Keratinocyte (primary cell): ENCODE results near the gene CHMP2B. TPM values are rescaled to one million over a fixed set of nuclear protein-coding genes. Genes with fewer than 3 reads are reported as not detected.

Experiments used
- DNase-seq: peaks from one replicate; pipeline ENCODE4 v3.0.0-alpha.2; 2011; ENCODE audit warnings: low read depth, missing footprints, low spot score
- FAIRE-seq: peaks from 2 replicates; lab custom pipeline; 2011; peaks lifted over from hg19 to GRCh38; lab: Jason Lieb, UNC
- H2AFZ ChIP-seq: 2 replicates; pipeline ENCODE4 v1.6.0; 2012; ENCODE audit warnings: low read length, control low read depth, inconsistent platforms; ENCODE audit not compliant: control insufficient read depth
- H3K27ac ChIP-seq: 2 replicates; pipeline ENCODE4 v1.5.1; 2011; ENCODE audit warnings: low read length; ENCODE audit not compliant: control insufficient read depth, insufficient read depth
- H3K27me3 ChIP-seq: 3 replicates; pipeline ENCODE4 v1.6.0; 2011; ENCODE audit warnings: low read length; ENCODE audit not compliant: control insufficient read depth, insufficient read depth; ENCODE audit errors: extremely low read depth
- H3K36me3 ChIP-seq, 2 experiments: 2 replicates in 1 of 2; 3 replicates in 1 of 2; pipeline ENCODE4 v1.5.1; 2011; ENCODE audit warnings: low read length in 2 of 2, mild to moderate bottlenecking in 1 of 2; ENCODE audit not compliant: control insufficient read depth in 2 of 2, insufficient read depth in 2 of 2; ENCODE audit errors: extremely low read depth in 1 of 2
- H3K4me1 ChIP-seq: 3 replicates; pipeline ENCODE4 v1.5.1; 2011; ENCODE audit warnings: low read length; ENCODE audit not compliant: control insufficient read depth, insufficient read depth; ENCODE audit errors: extremely low read depth
- H3K4me2 ChIP-seq: 3 replicates; pipeline ENCODE4 v1.6.0; 2011; ENCODE audit warnings: low read depth, low read length; ENCODE audit not compliant: control insufficient read depth, insufficient read depth; ENCODE audit errors: extremely low read depth
- H3K4me3 ChIP-seq, 3 experiments: fragments of 200-600 bp in 1 of 3; sonication (generic) in 1 of 3; 2 replicates in 2 of 3; 3 replicates in 1 of 3; pipeline ENCODE4 v1.5.1; 2011 to 2016; ENCODE audit warnings: low read length in 3 of 3, mild to moderate bottlenecking in 3 of 3, control low read depth in 2 of 3, inconsistent platforms in 1 of 3, low read depth in 1 of 3, mixed read lengths in 1 of 3, mixed run types in 1 of 3, moderate library complexity in 1 of 3; ENCODE audit not compliant: control insufficient read depth in 2 of 3, insufficient read depth in 2 of 3; ENCODE audit errors: extremely low read depth in 1 of 3
- H3K79me2 ChIP-seq: 2 replicates; pipeline ENCODE4 v1.6.0; 2012; ENCODE audit warnings: low read length; ENCODE audit not compliant: control insufficient read depth, insufficient read depth
- H3K9ac ChIP-seq: 3 replicates; pipeline ENCODE4 v1.6.0; 2011; ENCODE audit warnings: low read length; ENCODE audit not compliant: control insufficient read depth, insufficient read depth; ENCODE audit errors: extremely low read depth
- H3K9me1 ChIP-seq: 3 replicates; pipeline ENCODE4 v1.6.0; 2011; ENCODE audit warnings: low read length; ENCODE audit not compliant: control insufficient read depth, insufficient read depth; ENCODE audit errors: extremely low read depth
- H3K9me3 ChIP-seq: 2 replicates; pipeline ENCODE4 v1.5.1; 2012; ENCODE audit warnings: low read depth, low read length; ENCODE audit not compliant: control insufficient read depth
- H4K20me1 ChIP-seq: 3 replicates; pipeline ENCODE4 v1.6.0; 2011; ENCODE audit warnings: low read length; ENCODE audit not compliant: control insufficient read depth, insufficient read depth; ENCODE audit errors: extremely low read depth
- CTCF ChIP-seq, 3 experiments: IDR thresholded peaks in 1 of 3; conservative IDR thresholded peaks in 1 of 3; optimal IDR thresholded peaks in 1 of 3; 2 replicates in 2 of 3; 3 replicates in 1 of 3; pipeline versions ENCODE3 to v1.5.1; 2011; ENCODE audit warnings: low read length in 3 of 3, mild to moderate bottlenecking in 3 of 3, moderate library complexity in 2 of 3, control low read depth in 1 of 3, inconsistent platforms in 1 of 3; ENCODE audit not compliant: insufficient read depth in 2 of 3; ENCODE audit errors: extremely low read depth in 1 of 3
- EZH2 ChIP-seq: IDR thresholded peaks from one replicate; pipeline ENCODE4 v1.6.1; 2012; ENCODE audit warnings: inconsistent platforms, mild to moderate bottlenecking, low read length, moderate library complexity
- dilution Hi-C: fragments of 300-500 bp; cut with MboI; formaldehyde crosslinking; loops from one replicate; pipeline ENCODE4 v1.7.0; 2020; ENCODE audit warnings: low sequenced_read_pairs; ENCODE audit not compliant: extremely low pct_ligation_motif_present
- polyA plus RNA-seq, 5 experiments: library from polyadenylated mRNA; depleted of rRNA in 3 of 5; stranded (reverse) in 3 of 5; stranded (forward) in 1 of 5; unstranded in 1 of 5; fragments of >200 nt; gene quantifications; 1 replicate in 1 of 5; 2 replicates in 3 of 5; 3 replicates in 1 of 5; pipeline versions ENCODE4 v1.2.1 to v1.2.3, GENCODE V29; 2011 to 2012; ENCODE audit warnings: missing spikeins in 2 of 5, low read depth in 1 of 5, low replicate concordance in 1 of 5

CHMP2B gene
- polyA plus RNA-seq, 1 donor (not counting 4 experiments of a cell fraction or from before 2014, with no cell fraction given): 38.2 TPM

GRCh38 chr3:87199628-87200027, 27.5 kb upstream of the CHMP2B start:
- Histone ChIP-seq H2AFZ (no peak overlapping the region), H3K4me2 (no peak overlapping the region), H3K4me3 (no peak overlapping the region), H3K36me3 (no peaks in the 10 kb centered on the region), H3K79me2 (no peaks in the 10 kb centered on the region), H3K4me1 (no peaks in the 10 kb centered on the region), H3K9ac (no peak overlapping the region), H3K9me3 (peaks cover 2% of the 10 kb centered on the region), H3K27ac (no peak overlapping the region), H3K27me3 (no peaks in the 10 kb centered on the region), H4K20me1 (no peaks in the 10 kb centered on the region), H3K9me1 (no peaks in the 10 kb centered on the region)
- FAIRE-seq (no peak), DNase-seq (no peak)
- no peak for TF ChIP-seq CTCF (optimal IDR thresholded peaks at IDR 0.05 in 1 of 3, IDR thresholded peaks at IDR 0.05 in 1 of 3, conservative IDR thresholded peaks at IDR 0.05 in 1 of 3; ENCODE audit: extremely low read depth in 1 of 3, insufficient read depth in 2 of 3, low read length in 3 of 3)
- TF ChIP-seq EZH2: no peak
- dilution Hi-C loops: no loop called here

- FAIRE-seq: no peak
- dilution Hi-C loops: no loop called here
- no peaks in the 10 kb centered on the region for H3K27me3 ChIP-seq
Measured at GRCh38 chr3:87200060-87200647, 27.0 kb upstream of the CHMP2B start.

More at GRCh38 chr3:87200060-87200647, 27.0 kb upstream of the CHMP2B start:
- TF ChIP-seq CTCF (optimal IDR thresholded peaks at IDR 0.05 in 1 of 3, IDR thresholded peaks at IDR 0.05 in 1 of 3, conservative IDR thresholded peaks at IDR 0.05 in 1 of 3; ENCODE audit: extremely low read depth in 1 of 3, insufficient read depth in 2 of 3, low read length in 3 of 3) (no peak), EZH2 (no peak)
- H3K4me1 ChIP-seq: no peaks in the 10 kb centered on the region
- H3K9me3 ChIP-seq: peaks cover 2% of the 10 kb centered on the region
- H3K27ac ChIP-seq: no peak overlapping the region
- no peak overlapping the region for H3K9ac ChIP-seq
- no peaks in the 10 kb centered on the region for H3K36me3 ChIP-seq
- no peaks in the 10 kb centered on the region for H3K79me2 ChIP-seq
- no peaks in the 10 kb centered on the region for H3K9me1 ChIP-seq
- H3K4me2 ChIP-seq: no peak overlapping the region
- no peak overlapping the region for H2AFZ ChIP-seq
- H3K4me3 ChIP-seq: no peak overlapping the region
- DNase-seq: no peak
- no peaks in the 10 kb centered on the region for H4K20me1 ChIP-seq
